GM12892 (cell line): Measurements from ENCODE around the gene CELF2.

Source experiments
- POLR2A ChIP-seq: IDR thresholded peaks from 2 replicates; pipeline ENCODE4 v1.6.1; 2011; ENCODE audit warnings: low read depth, low read length, control low read depth
- POLR2AphosphoS5 ChIP-seq: IDR thresholded peaks from 2 replicates; pipeline ENCODE4 v1.6.1; 2011; ENCODE audit warnings: low read depth, low read length, control low read depth

DNA sequence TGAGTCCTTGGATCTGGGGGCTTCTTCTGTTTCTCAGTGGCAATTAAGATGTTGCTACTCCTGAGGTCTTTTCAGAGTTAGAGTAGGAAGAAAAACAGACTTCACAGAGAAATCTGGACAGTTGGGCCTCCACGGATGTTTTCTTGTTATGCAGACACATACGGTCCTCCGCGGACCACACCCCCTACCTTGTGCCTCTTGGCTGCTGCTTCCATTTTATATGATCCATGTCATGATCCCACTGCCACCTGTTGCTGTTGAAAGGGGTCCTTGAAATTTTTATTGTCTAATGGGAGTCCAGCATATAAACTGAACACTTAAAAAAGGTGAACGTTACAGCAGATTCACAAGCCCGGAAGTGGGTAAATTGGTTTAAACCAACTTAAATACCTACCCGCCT, 8.3 kb downstream of the CELF2 start:
- TF ChIP-seq POLR2A (no peak), POLR2AphosphoS5 (no peak)
